HuH-7 (cell line): Measurements from ENCODE around the gene TAF6L.
"Not testable (repeated sequence)": the region's sequence is repeated elsewhere in the genome, so short reads cannot be mapped to it uniquely, and the experiment has no call there.

Experiments
- DNase-seq: peaks from one replicate; pipeline ENCODE4 v3.0.0; 2011; ENCODE audit warnings: low spot score

Gene TAF6L

DNA sequence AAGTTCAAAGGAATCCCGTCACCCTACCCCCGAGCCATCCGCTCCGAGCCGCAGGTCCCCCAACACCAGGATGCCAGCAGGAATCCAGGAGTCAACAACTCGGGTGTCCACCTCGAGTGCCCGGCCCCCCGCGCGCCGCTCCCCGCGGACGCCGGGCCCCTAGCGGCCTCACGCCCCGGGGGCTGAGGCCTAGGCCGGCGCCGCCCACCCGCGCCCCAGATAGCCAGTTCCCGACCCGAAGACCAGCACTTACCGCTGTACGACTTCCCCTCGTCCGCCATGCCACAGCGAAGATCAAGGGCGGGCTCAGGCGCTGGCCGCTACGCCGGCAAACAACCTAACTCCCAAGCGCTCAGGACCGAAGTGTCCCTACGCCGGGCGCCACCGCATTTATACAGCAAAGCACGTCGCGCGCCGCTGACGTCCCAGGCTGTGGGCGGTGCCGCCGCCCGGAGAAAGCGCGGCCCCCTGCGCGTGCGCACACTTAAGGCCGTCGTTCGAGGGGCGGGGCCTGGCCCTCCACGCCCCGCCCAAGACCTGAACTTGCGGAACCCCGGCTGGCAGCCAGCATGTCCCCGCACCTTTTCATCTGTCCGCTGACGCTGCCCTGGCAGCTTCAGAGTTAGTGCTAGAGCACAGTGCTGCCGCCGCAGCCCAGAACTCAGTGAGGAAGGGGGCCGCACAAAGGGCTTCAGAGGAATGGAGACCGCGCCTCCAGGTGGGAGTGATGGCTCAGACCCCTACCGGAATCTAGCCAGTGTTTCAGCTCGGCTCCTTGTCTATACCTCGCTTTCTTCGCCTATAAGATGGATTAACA lies 34.1 kb downstream of the TAF6L start, which contains the start of gene NXF1:
Gene NXF1, minus strand, starts transcription at position 365 of the 817 bp plus-strand sequence. Its CDS starts 84 bp downstream, at position 281.
- DNase-seq = peak; percentile 87

DNA sequence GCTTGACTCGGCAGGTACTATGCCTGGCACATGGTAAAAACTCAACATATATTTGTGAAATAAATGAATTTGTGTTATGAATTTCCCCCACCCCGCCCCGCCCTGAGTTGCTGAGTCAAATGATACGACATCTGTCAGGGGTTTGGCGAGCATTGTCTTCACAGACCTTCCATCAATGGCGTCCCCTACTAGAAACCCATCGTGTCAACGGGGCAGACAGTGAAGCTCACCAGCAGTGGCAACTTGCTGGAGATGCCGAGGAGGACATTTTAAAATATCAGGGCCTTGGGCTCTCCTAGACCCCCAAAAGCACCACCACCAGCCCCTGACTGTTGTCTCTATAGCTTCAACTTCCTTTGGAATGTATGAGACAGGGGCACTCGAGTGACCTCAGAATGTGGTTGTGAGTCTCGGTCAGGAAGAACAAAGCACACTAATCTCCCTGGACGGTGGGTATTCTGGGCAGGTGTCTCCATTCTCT lies 34.8 kb downstream of the TAF6L start:
- DNase-seq = no peak

DNA sequence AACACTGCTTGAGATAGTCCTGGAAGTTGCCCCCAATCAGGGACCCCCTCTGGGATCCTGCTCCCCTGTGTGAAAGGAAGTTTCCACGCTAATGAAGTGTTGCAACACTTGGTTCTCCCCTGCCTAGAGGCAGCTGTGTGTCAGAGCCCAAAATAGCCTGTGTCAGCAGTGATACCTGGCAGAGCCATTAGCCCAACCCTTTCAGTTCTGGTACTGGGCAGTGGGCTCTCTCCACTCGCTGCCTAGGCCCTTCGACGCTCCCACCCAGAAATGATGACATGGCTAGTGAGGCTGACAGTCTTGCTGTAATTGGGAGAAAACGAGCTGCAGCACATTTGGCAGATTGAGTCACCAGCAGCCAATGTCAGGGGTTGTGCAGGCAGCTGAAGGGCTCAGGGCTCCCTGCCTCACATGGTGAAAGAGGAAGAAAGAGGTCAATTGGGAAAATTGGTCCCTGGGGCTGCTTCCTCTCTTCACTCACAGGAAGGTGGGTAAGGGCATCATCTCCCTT lies 35.5 kb downstream of the TAF6L start:
- DNase-seq = no peak

DNA sequence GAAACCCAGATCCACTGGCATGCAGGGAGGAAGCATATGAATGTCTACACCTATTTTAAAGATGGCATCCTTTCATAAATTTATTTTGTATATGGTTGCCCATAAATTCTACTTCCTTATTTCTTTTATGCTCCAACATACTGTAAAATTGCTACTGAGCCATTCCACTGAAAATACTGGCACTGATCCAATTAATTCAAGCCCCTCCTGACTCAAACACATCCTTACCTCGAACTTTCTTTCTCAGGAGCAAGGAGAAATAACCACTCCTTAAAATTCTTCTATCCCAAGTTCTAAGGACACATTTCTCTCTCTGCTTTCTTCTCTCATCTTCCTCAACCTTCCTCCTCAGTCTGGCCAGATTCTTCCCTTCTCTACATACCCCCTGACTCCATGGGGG lies 39.6 kb downstream of the TAF6L start:
- no peak for DNase-seq

DNA sequence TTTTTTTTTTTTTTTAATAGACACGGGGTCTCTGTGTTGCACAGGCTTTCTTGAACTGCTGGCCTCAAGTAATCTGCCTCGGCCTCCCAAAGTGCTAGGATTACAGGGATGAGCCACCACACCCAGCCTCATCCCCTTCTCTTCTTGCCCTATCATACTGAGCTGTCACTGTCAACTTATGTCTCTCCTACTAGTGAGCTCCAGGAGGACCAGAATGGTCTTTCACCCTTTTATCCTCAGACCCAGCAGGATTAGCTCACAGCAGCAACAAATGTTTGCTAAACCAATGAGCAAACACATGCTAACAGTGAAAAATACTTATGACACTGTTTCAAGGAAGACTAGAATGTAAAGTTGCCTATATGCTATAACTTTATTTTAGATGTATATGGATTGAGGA lies 40.5 kb downstream of the TAF6L start:
- no peak for DNase-seq

DNA sequence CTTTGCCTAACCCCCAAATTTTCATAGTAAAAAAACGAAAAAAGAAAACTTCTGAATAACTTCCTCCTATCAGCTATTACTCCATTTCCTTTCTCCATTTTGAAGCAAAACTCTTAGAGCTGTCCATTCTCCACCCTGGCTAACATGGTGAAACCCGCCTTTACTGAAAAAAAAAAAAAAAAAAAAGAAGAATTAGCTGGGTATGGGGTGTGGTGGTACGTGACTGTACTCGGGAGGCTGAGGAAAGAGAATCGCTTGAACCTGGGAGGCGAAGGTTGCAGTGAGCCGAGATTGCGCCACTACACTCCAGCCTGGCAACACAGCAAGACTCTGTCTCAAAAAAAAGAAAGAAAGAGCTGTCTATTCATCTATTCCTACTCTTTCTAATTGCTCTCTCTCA lies 45.4 kb downstream of the TAF6L start:
- DNase-seq = no peak

DNA sequence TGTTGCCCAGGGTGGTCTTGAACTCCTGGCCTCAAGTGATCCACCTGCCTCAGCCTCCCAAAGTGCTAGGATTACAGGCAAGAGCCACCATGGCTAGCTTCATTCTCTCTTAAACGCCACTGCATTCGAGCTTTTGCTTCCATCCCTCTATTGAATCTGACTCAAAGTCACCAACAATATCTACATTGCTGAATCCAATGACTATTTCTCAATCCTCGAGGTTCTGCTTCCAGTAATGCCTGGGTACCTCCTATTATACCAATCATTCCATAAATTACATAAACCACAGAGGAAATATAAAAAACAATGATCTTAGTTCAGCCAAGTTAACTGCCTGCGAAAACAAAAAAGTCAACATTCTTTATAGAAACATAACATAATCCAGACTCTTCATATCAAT lies 45.9 kb downstream of the TAF6L start:
- DNase-seq = no peak

DNA sequence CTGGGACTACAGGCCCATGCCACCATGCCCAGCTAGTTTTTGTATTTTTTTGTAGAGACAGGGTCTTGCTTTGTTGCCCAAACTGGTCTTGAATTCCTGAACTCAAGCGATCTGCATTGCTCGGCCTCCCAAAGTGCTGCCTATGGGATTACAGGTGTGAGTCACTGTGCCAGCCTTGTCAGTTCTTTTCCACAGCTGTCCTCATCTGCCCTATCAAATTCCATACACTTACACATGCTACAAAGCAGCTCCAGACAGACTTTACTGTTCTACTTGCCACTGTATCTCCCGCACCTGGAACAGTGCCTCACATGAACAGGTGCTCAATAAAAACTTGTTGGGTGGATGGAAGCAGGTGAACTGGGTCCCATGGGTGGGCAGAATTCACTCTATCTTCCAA lies 52.5 kb downstream of the TAF6L start:
- no peak for DNase-seq

DNA sequence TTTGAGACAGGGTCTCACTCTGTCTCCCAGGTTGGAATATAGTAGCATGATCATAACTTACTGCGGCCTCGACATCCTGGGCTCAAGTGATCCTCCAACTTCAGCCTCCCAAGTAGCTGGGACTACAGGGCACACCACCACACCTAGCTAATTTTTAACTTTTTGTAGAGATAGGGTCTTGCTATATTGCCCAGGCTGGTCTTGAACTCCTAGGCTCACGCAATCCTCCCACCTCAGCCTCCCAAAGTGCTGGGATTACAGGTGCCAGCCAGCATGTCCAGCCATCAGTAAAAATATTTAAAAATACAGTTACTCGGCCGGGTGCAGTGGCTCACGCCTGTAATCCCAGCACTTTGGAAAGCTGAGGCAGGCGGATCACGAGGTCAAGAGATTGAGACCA lies 56.9 kb downstream of the TAF6L start:
- DNase-seq = not testable (repeated sequence)

DNA sequence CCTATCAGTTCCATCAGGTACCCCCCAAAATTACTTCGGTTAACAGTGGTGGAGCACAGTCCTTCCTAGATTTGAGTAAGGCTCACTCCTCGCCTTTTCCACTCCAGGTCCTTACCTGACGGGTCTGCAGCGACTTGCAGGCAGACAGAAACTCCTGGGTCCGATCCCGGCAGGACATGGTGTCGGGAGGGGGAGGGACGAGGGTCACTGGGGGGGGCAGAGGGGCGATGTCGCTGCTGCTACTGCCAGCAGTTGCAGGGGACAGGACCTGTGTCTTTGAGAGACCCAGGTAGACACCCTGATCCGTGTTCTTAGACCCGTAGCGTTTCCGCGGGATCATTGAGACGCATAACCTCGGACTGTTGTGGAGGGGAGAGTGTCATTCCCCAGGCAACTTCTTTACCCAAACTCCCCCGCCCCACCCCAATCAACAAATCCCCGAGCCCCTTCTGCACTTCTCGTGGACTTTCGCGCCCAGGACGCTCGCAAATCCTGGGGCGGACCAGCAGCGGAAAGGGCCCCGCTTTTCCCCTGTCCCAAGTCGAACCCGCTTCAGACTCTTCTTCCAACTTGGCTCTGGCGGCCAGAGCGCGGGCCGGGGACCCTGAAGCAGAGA lies 59.8 kb downstream of the TAF6L start:
- DNase-seq = peak; percentile 23

DNA sequence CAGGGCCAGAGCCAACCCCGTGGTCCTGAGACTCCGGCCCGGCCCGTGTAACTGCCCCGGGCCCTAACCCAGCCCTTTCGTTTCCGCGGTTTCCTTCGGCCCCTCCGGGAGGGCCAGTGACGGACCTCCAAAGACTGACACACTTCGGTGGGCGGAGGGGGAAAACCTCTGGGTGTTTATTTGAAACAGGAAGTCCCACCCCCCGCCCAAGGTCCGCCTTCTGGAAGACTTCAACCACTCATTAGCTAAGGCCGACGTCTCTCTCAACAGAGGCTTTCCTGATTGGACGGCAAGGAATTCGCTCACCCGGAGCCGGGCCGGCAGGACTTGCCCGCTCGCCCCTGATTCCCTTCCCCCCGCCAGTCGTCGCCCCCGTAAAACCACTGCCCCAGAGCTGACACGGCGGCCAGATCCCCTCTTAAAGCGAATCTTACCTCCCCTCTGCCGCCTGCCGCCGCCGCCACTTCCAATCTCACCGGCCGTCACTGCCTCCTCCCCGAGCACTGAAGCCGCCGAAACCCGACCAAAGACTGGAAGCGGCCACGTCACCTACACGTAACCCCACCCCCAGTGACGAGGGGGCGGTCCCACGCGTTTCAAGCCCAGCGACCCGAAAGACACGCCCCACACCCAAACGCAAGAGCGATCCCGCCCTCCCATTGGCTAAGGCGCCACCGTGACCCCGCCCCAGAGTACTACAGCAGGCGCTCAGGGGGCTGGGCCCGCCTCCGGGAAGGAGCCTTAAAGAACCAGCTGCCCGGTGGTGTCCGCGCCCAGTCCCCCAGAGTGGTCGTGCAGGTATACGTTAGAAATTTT lies 60.5 kb downstream of the TAF6L start, which contains the start of gene STX5:
Gene STX5, minus strand, starts transcription at position 532 of the 816 bp plus-strand sequence. CDS start 808 bp downstream, outside the sequence.
- DNase-seq = peak; percentile 87

DNA sequence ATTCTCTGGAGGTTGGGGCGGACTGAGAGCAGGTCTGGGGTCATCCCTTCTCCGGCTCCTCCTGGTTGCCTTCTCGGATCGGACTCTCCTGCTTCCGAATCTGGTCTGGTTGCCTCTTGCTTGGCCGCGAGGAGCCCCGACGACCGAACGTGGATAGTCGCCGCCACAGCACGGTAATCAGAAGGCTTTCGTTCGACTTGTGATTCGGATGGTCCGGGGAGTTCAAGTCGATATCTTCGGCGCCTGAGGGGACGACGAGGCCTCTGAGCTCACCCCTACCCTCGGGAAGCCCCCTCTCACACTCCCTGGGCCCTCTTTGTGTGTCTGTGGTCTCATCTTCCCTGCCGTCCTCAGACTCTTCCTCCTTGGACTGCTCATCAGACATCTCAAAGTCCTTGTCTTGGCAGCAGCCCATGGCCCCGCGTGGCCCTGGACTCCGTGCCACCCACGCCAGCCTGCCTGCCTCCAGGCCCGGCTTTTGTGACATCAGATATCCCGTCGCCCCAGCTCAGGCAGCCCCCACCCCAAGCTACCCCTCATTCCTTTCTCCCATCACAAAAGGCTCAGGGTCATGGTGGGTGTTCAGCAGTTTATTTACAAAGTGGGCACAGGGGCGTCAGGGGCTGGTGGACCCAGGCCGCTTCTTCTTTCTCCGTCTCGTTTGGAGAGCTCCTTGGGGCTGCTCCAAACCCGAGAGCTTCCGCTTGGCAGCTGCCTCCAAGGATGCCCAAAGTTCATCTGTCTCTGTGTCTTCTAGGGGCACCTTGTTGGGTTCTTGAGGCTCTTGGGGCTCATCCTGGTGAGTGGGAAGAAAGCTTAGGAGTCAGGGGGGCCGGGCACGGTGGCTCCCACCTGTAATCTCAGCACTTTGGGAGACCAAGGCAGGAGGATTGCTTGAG lies 61.4 kb downstream of the TAF6L start, which contains the start of gene TEX54:
Gene TEX54, minus strand, starts transcription at position 506 of the 899 bp plus-strand sequence.
- no peak for DNase-seq

DNA sequence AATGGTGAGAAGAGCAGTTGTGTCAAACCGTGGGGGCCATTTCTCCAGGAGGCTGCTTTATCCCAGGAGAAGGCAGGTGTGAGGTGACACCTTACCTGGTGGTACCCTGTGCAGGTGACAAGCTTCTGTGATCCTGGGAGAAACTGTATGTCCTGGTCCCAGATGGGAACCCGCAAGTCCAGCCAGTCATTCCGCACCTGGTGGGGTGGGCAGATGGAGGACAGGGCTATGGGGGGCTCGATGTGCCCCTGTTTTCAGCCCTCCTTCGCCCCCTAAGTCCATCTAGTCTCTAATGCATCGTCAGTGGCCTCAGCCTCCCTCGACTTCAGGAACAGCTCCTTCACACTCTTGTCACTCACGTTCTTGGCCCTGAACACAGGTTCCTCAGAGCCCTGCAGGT lies 64.1 kb downstream of the TAF6L start:
- DNase-seq = no peak
